ENCODE measurements around the gene LMF1.

GRCh38 chr16:833411-833810, 137.4 kb downstream of the LMF1 start:
- TF ChIP-seq SUZ12 (IDR thresholded peaks at IDR 0.05; ENCODE audit: extremely low read depth, insufficient read depth, insufficient read length) (no peak), ZNF274 (IDR thresholded peaks at IDR 0.05; ENCODE audit: low read depth, low read length) (no peak), YY1 (IDR thresholded peaks at IDR 0.05; ENCODE audit: insufficient read depth, insufficient read length) (no peak)
